NCI-H748 treated with DMSO at 0.1 percent for 48 hours (cell line): ENCODE data around the gene SYNDIG1.

Source experiments
- DNase-seq: peaks from one replicate; lab custom pipeline; 2025; lab: John Stamatoyannopoulos, UW

The SYNDIG1 gene

GRCh38 chr20:24694157-24694726 is 224.8 kb downstream of the SYNDIG1 start:
- no peak for DNase-seq

- no peak for DNase-seq
Measured at GRCh38 chr20:24694727-24695528, 225.5 kb downstream of the SYNDIG1 start.

GRCh38 chr20:24695529-24696225 is 226.2 kb downstream of the SYNDIG1 start:
- DNase-seq = no peak

GRCh38 chr20:24696396-24696795 is 227.0 kb downstream of the SYNDIG1 start:
- DNase-seq = no peak

GRCh38 chr20:24697411-24697810 is 228.0 kb downstream of the SYNDIG1 start:
- DNase-seq = no peak

- DNase-seq = no peak
Measured at GRCh38 chr20:24698189-24698588, 228.8 kb downstream of the SYNDIG1 start.

GRCh38 chr20:24698706-24699206 is 229.3 kb downstream of the SYNDIG1 start:
- DNase-seq = no peak

GRCh38 chr20:24699321-24700165 is 230.1 kb downstream of the SYNDIG1 start:
- DNase-seq = no peak

- no peak for DNase-seq
Measured at GRCh38 chr20:24700166-24700860, 230.9 kb downstream of the SYNDIG1 start.

- no peak for DNase-seq
Measured at GRCh38 chr20:24701027-24701426, 231.6 kb downstream of the SYNDIG1 start.

GRCh38 chr20:24701668-24702067 is 232.2 kb downstream of the SYNDIG1 start:
- no peak for DNase-seq

- no peak for DNase-seq
Measured at GRCh38 chr20:24702501-24703283, 233.3 kb downstream of the SYNDIG1 start.

GRCh38 chr20:24703284-24703610 is 233.8 kb downstream of the SYNDIG1 start:
- DNase-seq = no peak

- DNase-seq = no peak
Measured at GRCh38 chr20:24704899-24705298, 235.5 kb downstream of the SYNDIG1 start.

GRCh38 chr20:24705486-24705885 is 236.1 kb downstream of the SYNDIG1 start:
- DNase-seq = no peak

GRCh38 chr20:24708411-24709295 is 239.2 kb downstream of the SYNDIG1 start:
- DNase-seq = no peak
